ENCODE data around the gene LMX1B. TPM values are rescaled to one million over a fixed set of nuclear protein-coding genes. Genes with fewer than 3 reads are reported as not detected.

LMX1B gene
- total RNA-seq, 2 donors from 2014 or later = not detected

DNA sequence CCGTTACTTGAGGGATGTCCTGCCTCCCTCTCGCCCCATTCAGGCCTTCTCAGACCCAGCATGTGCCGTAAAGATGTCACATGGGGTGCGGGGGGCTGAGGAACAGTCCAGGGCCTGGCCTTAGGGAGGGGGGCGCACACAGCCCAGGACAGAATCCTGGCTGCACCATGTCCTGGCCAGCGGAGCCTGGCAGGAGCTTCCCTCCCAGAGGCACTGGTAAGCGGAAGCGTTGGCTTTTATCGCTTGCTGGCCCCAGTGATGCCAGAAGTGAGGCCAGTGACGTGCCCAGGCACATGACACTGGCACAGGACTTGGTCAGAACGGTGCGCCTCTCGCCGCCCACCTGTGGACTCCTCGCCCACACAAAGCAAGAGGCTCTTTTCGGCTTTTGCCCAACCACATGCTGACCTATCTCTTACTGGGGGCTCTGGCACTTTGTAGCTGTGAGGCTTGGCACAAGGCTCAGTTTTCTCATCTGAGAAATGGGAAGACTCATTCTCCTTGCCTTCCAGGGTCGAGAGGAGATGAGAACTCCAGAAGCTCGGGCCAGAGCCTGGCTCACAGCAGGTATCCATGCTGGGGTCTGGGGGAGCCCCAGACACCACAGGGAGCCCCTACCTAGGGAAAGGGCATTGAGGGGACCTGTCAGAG lies 59.0 kb downstream of the LMX1B start:
- DNase-seq (ENCODE audit: low spot score in 2 of 2) = no peak
- H3K9me3 Mint-ChIP-seq = no peaks in the 10 kb centered on the region
- no peak overlapping the region for H3K27ac Mint-ChIP-seq
- no peak for ATAC-seq
- H3K36me3 Mint-ChIP-seq = no peaks in the 10 kb centered on the region

DNA sequence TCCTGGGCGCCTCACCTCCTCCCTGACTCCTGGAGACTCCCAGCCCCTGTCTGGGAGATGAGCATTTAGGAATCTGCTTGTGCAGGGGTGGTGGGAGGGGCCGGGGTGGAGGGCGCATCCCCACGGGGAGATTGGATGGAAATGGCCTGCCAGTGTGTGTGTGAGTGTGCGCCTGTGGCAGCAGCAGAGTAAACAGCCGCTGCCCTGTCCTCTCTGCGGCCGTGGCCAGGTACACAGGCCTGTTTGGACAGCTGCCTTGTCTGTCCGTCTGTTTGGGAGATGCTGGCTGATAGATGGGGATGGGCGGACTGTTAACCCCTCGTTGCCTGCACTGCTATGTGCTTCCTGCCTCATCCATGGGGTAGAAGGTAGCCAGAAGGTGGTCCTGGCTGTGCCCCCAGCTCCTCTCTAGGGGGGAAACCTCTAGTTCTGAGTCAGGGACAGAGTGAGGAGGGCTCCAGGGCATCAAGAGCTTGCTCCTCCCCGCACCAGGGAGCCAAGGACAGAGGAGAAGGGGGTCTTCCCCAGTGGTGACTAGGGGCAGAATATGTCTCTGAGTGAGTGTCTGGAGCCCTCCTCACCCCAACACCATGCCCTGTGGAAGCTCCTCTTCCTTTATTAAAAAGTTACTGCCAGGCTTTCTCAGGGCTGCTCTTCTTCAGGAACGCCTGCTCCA lies 60.1 kb downstream of the LMX1B start:
- ATAC-seq (no peak), DNase-seq (ENCODE audit: low spot score in 2 of 2) (no peak)
- Mint-ChIP-seq H3K27ac (no peak overlapping the region), H3K9me3 (no peaks in the 10 kb centered on the region), H3K36me3 (no peaks in the 10 kb centered on the region)

GRCh38 chr9:126674365-126675146 lies 60.8 kb downstream of the LMX1B start:
- Mint-ChIP-seq H3K36me3 (no peaks in the 10 kb centered on the region), H3K9me3 (no peaks in the 10 kb centered on the region), H3K27ac (no peak overlapping the region)
- ATAC-seq (no peak), DNase-seq (ENCODE audit: low spot score in 2 of 2) (no peak)

DNA sequence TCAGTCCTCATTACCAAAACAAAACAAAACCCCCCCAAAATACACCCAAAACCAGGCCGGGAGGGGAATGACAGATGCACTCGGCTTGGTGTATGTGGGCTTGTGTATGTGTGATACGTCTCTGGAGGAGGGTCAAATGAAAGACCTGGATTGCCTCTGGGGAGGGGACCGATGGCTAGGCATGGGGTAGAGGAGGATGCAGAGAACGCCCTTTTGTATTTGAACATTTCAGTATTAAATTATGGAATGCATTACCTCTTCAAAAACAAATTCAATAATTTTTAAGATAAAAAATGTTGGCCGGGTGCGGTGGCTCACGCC lies 61.4 kb downstream of the LMX1B start:
- H3K27ac Mint-ChIP-seq = no peak overlapping the region
- no peaks in the 10 kb centered on the region for H3K36me3 Mint-ChIP-seq
- DNase-seq (ENCODE audit: low spot score in 2 of 2) (no peak), ATAC-seq (no peak)
- H3K9me3 Mint-ChIP-seq = no peaks in the 10 kb centered on the region

GRCh38 chr9:126676102-126676684 lies 62.5 kb downstream of the LMX1B start:
- Mint-ChIP-seq H3K27ac (no peak overlapping the region), H3K36me3 (no peaks in the 10 kb centered on the region), H3K9me3 (no peaks in the 10 kb centered on the region)
- no peak for ATAC-seq
- DNase-seq (ENCODE audit: low spot score in 2 of 2) = no peak

DNA sequence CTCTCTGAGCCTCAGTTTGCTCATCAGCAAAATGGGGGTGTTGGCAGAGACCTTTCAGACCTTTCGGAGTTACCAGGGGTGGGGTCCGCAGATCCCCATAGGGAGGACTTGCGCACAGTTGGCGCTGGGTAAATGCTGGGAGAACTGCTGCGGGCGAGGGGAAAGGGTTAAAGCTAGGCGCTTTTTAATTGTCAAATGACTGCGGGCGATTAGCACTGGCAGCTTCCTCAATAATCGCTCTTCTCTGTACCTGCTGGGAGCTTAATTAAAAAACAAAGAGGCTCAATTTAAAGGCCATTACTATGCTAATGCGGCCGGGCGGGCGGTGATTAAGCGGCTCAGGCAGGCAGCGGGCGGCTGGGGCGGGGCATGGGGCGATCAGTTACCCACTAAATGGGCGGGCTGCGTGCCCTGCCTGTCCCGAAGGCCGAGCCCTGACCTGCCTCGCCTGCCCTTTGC lies 63.0 kb downstream of the LMX1B start:
- H3K36me3 Mint-ChIP-seq = no peaks in the 10 kb centered on the region
- H3K27ac Mint-ChIP-seq = no peak overlapping the region
- ATAC-seq (no peak), DNase-seq (ENCODE audit: low spot score in 2 of 2) (no peak)
- H3K9me3 Mint-ChIP-seq = no peaks in the 10 kb centered on the region

GRCh38 chr9:126677188-126678084 lies 63.7 kb downstream of the LMX1B start:
- ATAC-seq = peak in 1 of 2 donors; percentile 39
- H3K9me3 Mint-ChIP-seq = no peaks in the 10 kb centered on the region
- no peak overlapping the region for H3K27ac Mint-ChIP-seq
- DNase-seq (ENCODE audit: low spot score in 2 of 2) = no peak
- H3K36me3 Mint-ChIP-seq = no peaks in the 10 kb centered on the region

GRCh38 chr9:126678989-126679388 lies 65.3 kb downstream of the LMX1B start:
- ATAC-seq (peak; percentile 79 to 87), DNase-seq (ENCODE audit: low spot score in 2 of 2) (no peak)
- no peaks in the 10 kb centered on the region for H3K9me3 Mint-ChIP-seq
- H3K36me3 Mint-ChIP-seq = no peaks in the 10 kb centered on the region
- H3K27ac Mint-ChIP-seq = no peak overlapping the region

DNA sequence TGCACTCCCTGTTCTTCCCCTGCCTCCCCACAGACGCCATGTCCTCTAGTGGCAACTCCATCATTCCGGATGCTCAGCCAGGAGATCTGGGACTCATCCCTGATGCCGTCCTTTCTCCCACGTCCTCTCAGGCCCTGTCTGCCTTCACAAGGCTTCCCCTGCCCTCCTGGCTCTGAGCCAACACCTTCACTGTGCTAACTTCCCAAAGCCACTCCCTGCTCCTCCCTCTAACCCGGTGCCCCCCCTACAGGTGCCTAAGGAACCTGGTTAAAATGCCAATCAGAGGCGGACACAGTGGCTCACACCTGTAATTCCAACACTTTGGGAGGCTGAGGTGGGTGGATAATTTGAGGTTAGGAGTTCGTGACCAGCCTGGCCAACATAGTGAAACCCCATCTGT lies 67.6 kb downstream of the LMX1B start:
- H3K36me3 Mint-ChIP-seq = no peaks in the 10 kb centered on the region

DNA sequence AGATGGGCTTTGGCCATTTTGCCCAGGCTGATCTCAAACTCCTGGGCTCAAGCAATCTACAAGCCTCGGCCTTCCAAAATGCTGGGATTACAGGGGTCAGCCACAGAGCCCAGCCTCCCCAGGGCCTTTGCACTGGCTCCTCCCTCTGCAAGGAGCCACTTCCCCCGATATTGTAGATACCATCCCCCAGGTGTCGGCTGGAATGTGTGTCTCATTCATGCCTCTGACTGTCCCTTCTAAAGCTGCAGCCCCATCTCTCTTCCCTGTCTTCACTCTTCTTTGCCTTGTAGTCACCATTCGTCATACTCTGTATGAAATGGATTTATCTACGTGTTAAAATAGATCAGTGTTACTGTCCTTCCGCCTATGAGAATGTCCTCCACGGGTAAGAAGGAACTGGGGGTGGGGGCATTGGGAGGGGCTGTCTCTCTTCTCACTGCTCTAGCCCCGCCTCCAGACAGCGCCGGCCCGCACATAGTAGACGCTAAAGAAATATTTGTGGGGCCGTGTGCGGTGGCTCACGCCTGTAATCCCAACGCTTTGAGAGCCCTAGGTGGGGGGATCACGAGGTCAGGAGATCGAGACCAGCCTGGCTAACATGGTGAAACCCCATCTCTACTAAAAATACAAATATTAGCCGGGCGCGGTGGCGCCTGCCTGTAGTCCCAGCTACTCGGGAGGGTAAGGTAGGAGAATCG lies 68.5 kb downstream of the LMX1B start:
- ATAC-seq = no peak
- Mint-ChIP-seq H3K27ac (no peak overlapping the region), H3K9me3 (no peaks in the 10 kb centered on the region), H3K36me3 (no peaks in the 10 kb centered on the region)
- no peak for DNase-seq (ENCODE audit: low spot score in 2 of 2)

More for the DNA sequence above, 67.6 kb downstream of the LMX1B start:
- DNase-seq (ENCODE audit: low spot score in 2 of 2) (no peak), ATAC-seq (no peak)
- Mint-ChIP-seq H3K27ac (no peak overlapping the region), H3K9me3 (no peaks in the 10 kb centered on the region)

- Mint-ChIP-seq H3K36me3 (no peaks in the 10 kb centered on the region), H3K9me3 (no peaks in the 10 kb centered on the region), H3K27ac (no peak overlapping the region)
- DNase-seq (ENCODE audit: low spot score in 2 of 2) (no peak), ATAC-seq (no peak)
Observed at GRCh38 chr9:126682928-126683697, 69.4 kb downstream of the LMX1B start.

GRCh38 chr9:126683698-126684044 lies 69.9 kb downstream of the LMX1B start:
- DNase-seq (ENCODE audit: low spot score in 2 of 2) (no peak), ATAC-seq (no peak)
- Mint-ChIP-seq H3K27ac (no peak overlapping the region), H3K9me3 (no peaks in the 10 kb centered on the region), H3K36me3 (no peaks in the 10 kb centered on the region)

DNA sequence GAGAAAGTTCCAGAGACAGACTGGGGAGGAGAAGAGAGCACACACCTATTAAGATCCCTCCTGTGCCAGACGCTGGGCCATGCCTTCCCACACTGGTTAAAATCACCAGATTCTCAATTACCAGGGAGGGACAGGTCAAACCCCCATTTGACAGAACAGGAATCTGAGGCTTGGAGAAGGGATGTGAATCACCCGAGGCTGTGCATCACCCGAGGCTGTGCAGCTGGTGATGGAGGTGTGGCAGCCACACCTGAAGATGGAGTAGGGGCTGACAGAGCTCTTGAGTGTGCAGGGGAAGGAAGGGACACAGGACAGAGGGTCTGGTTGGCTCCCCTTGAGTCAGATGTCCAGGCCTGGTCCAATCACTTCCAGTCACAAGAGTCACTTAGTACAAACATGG lies 70.6 kb downstream of the LMX1B start:
- H3K9me3 Mint-ChIP-seq = no peaks in the 10 kb centered on the region
- no peaks in the 10 kb centered on the region for H3K36me3 Mint-ChIP-seq
- no peak overlapping the region for H3K27ac Mint-ChIP-seq
- no peak for ATAC-seq
- no peak for DNase-seq (ENCODE audit: low spot score in 2 of 2)

DNA sequence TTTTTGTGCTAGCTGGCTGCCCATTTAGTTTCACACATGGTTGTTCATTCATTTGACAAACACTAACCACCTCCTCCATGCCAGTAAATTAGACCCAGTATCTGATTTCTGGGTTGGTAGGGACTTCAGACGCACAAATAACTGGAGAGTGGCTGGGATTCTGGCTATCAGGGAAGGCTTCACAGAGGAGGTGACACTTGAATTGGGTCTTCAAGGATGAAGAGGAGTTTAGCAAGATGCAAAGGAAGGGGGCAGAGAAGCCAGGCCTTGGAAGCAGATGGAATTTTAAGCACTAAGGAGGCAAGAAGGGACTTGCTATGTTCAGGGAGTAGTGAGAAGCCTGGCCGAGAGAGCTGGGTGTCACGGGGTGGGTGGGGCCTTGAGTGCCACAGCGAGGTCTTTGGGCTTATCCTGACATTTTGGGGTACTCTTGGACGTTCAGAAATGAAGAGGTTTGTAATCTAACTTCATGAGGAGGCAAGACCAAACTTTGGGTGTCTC lies 71.3 kb downstream of the LMX1B start:
- DNase-seq (ENCODE audit: low spot score in 2 of 2) = no peak
- Mint-ChIP-seq H3K27ac (no peak overlapping the region), H3K9me3 (no peaks in the 10 kb centered on the region), H3K36me3 (no peaks in the 10 kb centered on the region)
- ATAC-seq = no peak

DNA sequence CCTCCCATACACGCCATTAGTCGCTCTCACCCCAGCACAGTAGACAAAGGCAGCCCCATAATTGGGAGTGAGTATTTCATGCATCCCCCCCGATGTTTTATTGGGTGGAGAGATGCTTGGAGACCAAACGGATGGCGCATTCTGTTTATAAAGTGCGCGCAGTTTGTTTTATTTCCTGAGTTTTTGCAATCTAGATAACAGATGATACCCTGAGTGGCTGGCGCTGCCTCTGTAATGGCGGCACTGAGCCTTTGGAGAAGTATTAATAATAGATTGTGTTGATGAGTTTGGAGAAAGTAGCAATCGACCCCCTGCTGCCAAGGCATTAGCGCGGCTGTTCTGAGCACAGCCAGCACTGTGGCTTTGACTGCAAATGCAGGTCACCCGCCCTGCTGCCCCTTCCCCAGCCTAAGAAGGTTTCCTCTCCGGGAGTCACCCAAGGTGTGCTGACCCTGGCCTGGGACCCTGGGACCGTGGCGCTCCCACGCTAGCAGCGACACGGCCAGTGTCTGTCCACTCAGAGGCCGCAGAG lies 74.3 kb downstream of the LMX1B start:
- Mint-ChIP-seq H3K9me3 (no peaks in the 10 kb centered on the region), H3K36me3 (no peaks in the 10 kb centered on the region), H3K27ac (no peak overlapping the region)
- ATAC-seq (no peak), DNase-seq (ENCODE audit: low spot score in 2 of 2) (no peak)

All from activated naive CD4-positive, alpha-beta T cell treated with anti-CD3 and anti-CD28 coated beads, Interleukin-2, amount 50 U/mL, for 72 hours (primary cell).